Forelimb muscle (tissue), 1 donor: ENCODE data around the gene WARS2. TPM values are rescaled to one million over a fixed set of nuclear protein-coding genes. Genes with fewer than 3 reads are reported as not detected.

Experiments used
- DNase-seq: peaks from one replicate; pipeline ENCODE4 v3.0.0-alpha.2; 2013; ENCODE audit warnings: low read depth
- polyA plus RNA-seq: library from polyadenylated mRNA; unstranded; fragments of 120-200 nt; gene quantifications from one replicate; pipeline ENCODE4 v1.2.1, GENCODE V29; 2013; ENCODE audit not compliant: insufficient read length

Gene WARS2
- polyA plus RNA-seq, 1 donor = 19.5 TPM

GRCh38 chr1:119083980-119084379 lies 56.5 kb downstream of the WARS2 start:
- no peak for DNase-seq

- DNase-seq = no peak
Observed at GRCh38 chr1:119083479-119083878, 57.0 kb downstream of the WARS2 start.

GRCh38 chr1:119081700-119082099 lies 58.8 kb downstream of the WARS2 start:
- no peak for DNase-seq

- DNase-seq = no peak
Observed at GRCh38 chr1:119081267-119081666, 59.2 kb downstream of the WARS2 start.

- DNase-seq = no peak
Observed at GRCh38 chr1:119080586-119080985, 59.9 kb downstream of the WARS2 start.

GRCh38 chr1:119079881-119080280 lies 60.6 kb downstream of the WARS2 start:
- DNase-seq = no peak

GRCh38 chr1:119075614-119076013 lies 64.8 kb downstream of the WARS2 start:
- no peak for DNase-seq

GRCh38 chr1:119071321-119071720 lies 69.1 kb downstream of the WARS2 start:
- DNase-seq = no peak

GRCh38 chr1:119069682-119070081 lies 70.8 kb downstream of the WARS2 start:
- DNase-seq = no peak

GRCh38 chr1:119068427-119068826 lies 72.0 kb downstream of the WARS2 start:
- no peak for DNase-seq

GRCh38 chr1:119061700-119062099 lies 78.8 kb downstream of the WARS2 start:
- DNase-seq = no peak

- no peak for DNase-seq
Observed at GRCh38 chr1:119055568-119055967, 84.9 kb downstream of the WARS2 start.

GRCh38 chr1:119053917-119054316 lies 86.5 kb downstream of the WARS2 start:
- no peak for DNase-seq

- peak; percentile 43 for DNase-seq
Observed at GRCh38 chr1:119052267-119052666, 88.2 kb downstream of the WARS2 start.

- DNase-seq = no peak
Observed at GRCh38 chr1:119048624-119049404, 91.6 kb downstream of the WARS2 start.

- peak; percentile 20 for DNase-seq
Observed at GRCh38 chr1:119046785-119047438, 93.5 kb downstream of the WARS2 start.

- no peak for DNase-seq
Observed at GRCh38 chr1:119046429-119046784, 94.0 kb downstream of the WARS2 start.

GRCh38 chr1:119045096-119045746 lies 95.2 kb downstream of the WARS2 start:
- no peak for DNase-seq

GRCh38 chr1:119040906-119041305 lies 99.5 kb downstream of the WARS2 start:
- peak; percentile 69 for DNase-seq

- DNase-seq = no peak
Observed at GRCh38 chr1:119040489-119040888, 100.0 kb downstream of the WARS2 start.

- no peak for DNase-seq
Observed at GRCh38 chr1:119038363-119038762, 102.1 kb downstream of the WARS2 start.

- no peak for DNase-seq
Observed at GRCh38 chr1:119034359-119034758, 106.1 kb downstream of the WARS2 start.

GRCh38 chr1:119032986-119033385 lies 107.5 kb downstream of the WARS2 start:
- no peak for DNase-seq
